Right lobe of liver (tissue), 4 donors: ENCODE data around the gene LRP2.

ENCODE experiments used
- POLR2A ChIP-seq: fragments of 450-650 bp; IDR thresholded peaks from one replicate; pipeline ENCODE4 v1.6.1; 2017; ENCODE audit warnings: antibody characterized with exemption, mild to moderate bottlenecking
- TF ChIP-seq, protein P1 (sequence below), 4 donors: fragments of 200-600 bp in 3 of 4; fragments of 450-650 bp in 1 of 4; IDR thresholded peaks; one replicate each; pipeline versions ENCODE4 v1.5.1 to v1.8.0; 2016 to 2022; ENCODE audit warnings: antibody characterized with exemption in 4 of 4, mild to moderate bottlenecking in 2 of 4
- donor health status: DM: no; HTN: no; CAD: no.
- donor health status: DM: no; HTN: no; CAD: no.
- donor health status: DM: no; HTN: yes; CAD: no.

DNA sequence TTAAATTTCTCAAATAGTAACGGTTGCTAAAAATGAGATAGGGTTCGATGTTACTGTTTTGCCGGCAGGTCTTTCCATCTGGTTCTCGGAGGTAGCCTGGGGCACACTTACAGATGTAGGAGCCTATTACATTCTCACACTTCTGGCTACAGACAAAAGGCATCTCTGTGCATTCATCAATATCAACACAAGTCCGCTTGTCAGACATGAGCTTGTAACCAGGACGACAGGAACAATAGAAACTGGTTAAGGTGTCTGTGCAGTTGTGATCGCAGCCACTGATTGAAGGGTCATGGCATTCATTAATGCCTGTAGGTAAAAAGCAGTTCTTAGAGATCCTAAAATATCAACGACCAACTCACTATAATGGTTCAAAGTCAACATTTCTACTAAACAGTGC is 176.6 kb downstream of the LRP2 start:
- TF ChIP-seq, protein P1, sequence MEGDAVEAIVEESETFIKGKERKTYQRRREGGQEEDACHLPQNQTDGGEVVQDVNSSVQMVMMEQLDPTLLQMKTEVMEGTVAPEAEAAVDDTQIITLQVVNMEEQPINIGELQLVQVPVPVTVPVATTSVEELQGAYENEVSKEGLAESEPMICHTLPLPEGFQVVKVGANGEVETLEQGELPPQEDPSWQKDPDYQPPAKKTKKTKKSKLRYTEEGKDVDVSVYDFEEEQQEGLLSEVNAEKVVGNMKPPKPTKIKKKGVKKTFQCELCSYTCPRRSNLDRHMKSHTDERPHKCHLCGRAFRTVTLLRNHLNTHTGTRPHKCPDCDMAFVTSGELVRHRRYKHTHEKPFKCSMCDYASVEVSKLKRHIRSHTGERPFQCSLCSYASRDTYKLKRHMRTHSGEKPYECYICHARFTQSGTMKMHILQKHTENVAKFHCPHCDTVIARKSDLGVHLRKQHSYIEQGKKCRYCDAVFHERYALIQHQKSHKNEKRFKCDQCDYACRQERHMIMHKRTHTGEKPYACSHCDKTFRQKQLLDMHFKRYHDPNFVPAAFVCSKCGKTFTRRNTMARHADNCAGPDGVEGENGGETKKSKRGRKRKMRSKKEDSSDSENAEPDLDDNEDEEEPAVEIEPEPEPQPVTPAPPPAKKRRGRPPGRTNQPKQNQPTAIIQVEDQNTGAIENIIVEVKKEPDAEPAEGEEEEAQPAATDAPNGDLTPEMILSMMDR (IDR thresholded peaks at IDR 0.05) = no peak
- no peak for TF ChIP-seq POLR2A
